Epithelial cell of esophagus (primary cell): ENCODE measurements around the gene CLVS2.
A peak's percentile ranks its signal among the peaks of the same experiment; 100 is the strongest.

Experiments
- DNase-seq: peaks from one replicate; pipeline ENCODE4 v3.0.0; 2010; ENCODE audit warnings: low read depth
- H3K4me3 ChIP-seq: 2 replicates; pipeline ENCODE4 v1.5.1; 2011; ENCODE audit warnings: mild to moderate bottlenecking, low read length, control low read depth
- CTCF ChIP-seq: IDR thresholded peaks from 2 replicates; pipeline ENCODE4 v1.5.1; 2011; ENCODE audit warnings: low read depth, mild to moderate bottlenecking, low read length, control low read depth, inconsistent platforms; ENCODE audit not compliant: insufficient read depth; ENCODE audit errors: missing control alignments

Gene CLVS2

GRCh38 chr6:123116370-123116769 lies 120.3 kb downstream of the CLVS2 start:
- DNase-seq, result no peak
- H3K4me3 ChIP-seq, result no peak overlapping the region
- TF ChIP-seq CTCF, result no peak

- no peak for TF ChIP-seq CTCF
- no peak overlapping the region for H3K4me3 ChIP-seq
- DNase-seq, result no peak
These were observed 121.3 kb downstream of the CLVS2 start for GRCh38 chr6:123117145-123117908.

GRCh38 chr6:123118811-123119210 lies 122.8 kb downstream of the CLVS2 start:
- peak; percentile 89 for DNase-seq
- no peak overlapping the region for H3K4me3 ChIP-seq
- no peak for TF ChIP-seq CTCF
